ENCODE results near the gene HRH2.

DNA sequence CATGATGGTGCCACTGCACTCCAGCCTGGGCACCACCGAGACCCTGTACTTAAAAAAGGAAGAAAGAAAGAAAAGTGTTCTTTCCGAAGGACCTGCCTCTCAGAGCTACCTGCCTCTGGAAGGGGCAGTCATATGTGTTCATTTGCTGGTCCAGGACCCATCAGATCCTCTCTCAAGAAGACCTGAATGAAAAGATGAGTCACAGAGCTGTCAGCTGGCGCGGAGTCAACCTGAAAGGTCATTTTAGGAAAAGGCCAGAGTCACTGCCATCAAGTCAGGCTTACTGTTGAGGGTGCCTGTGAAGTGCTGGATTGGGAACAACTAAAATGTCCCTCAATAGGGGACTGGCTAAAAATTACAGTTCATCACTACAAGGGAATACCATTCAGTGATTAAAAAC is 14.9 kb upstream of the HRH2 start:
- TF ChIP-seq POLR2A (IDR thresholded peaks at IDR 0.05) = no peak
- TF ChIP-seq, protein P1, sequence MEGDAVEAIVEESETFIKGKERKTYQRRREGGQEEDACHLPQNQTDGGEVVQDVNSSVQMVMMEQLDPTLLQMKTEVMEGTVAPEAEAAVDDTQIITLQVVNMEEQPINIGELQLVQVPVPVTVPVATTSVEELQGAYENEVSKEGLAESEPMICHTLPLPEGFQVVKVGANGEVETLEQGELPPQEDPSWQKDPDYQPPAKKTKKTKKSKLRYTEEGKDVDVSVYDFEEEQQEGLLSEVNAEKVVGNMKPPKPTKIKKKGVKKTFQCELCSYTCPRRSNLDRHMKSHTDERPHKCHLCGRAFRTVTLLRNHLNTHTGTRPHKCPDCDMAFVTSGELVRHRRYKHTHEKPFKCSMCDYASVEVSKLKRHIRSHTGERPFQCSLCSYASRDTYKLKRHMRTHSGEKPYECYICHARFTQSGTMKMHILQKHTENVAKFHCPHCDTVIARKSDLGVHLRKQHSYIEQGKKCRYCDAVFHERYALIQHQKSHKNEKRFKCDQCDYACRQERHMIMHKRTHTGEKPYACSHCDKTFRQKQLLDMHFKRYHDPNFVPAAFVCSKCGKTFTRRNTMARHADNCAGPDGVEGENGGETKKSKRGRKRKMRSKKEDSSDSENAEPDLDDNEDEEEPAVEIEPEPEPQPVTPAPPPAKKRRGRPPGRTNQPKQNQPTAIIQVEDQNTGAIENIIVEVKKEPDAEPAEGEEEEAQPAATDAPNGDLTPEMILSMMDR (IDR thresholded peaks at IDR 0.05) = no peak

Measured in body of pancreas (tissue), 4 donors.